CD4-positive, alpha-beta T cell (primary cell): ENCODE data around the gene GBX1. TPM values are rescaled to one million over a fixed set of nuclear protein-coding genes. Genes with fewer than 3 reads are reported as not detected.
A peak's percentile ranks its signal among the peaks of the same experiment; 100 is the strongest.

Experiments used
- ATAC-seq: fragments of 200-7000 bp; cut with Tn5 transposase; one replicate; pipeline ENCODE4 v1.10.0; 2022; ENCODE audit warnings: mild to moderate bottlenecking; ENCODE audit not compliant: poor library complexity
- CTCF ChIA-PET: fragments of 350-600 bp; sonication (Branson Sonifier 250); formaldehyde crosslinking; loops from one replicate; lab custom pipeline; 2021; ENCODE audit warnings: antibody characterized with exemption, inconsistent platforms; lab: Charles Lee
- POLR2A ChIA-PET: fragments of 350-600 bp; sonication (Branson Sonifier 250); formaldehyde crosslinking; loops from one replicate; lab custom pipeline; 2021; ENCODE audit warnings: antibody characterized with exemption, inconsistent platforms; lab: Charles Lee
- DNase-seq, 14 experiments: peaks; one replicate each; pipeline ENCODE4 v3.0.0-alpha.2; 2013 to 2020; ENCODE audit warnings: mixed read lengths in 2 of 14
- H3K27ac ChIP-seq, 2 donors: one replicate each; pipeline versions ENCODE4 v1.5.1 to v1.7.0; 2013; ENCODE audit warnings: low read length in 2 of 2, low read depth in 1 of 2, mild to moderate bottlenecking in 1 of 2
- H3K27me3 ChIP-seq, 2 experiments: 1 replicate in 1 of 2; 2 replicates in 1 of 2; pipeline versions ENCODE4 v1.6.1 to v1.7.0; 2013; ENCODE audit warnings: low read length in 2 of 2, control low read depth in 1 of 2, mild to moderate bottlenecking in 1 of 2, moderate library complexity in 1 of 2; ENCODE audit not compliant: insufficient read depth in 2 of 2, control insufficient read depth in 1 of 2
- H3K36me3 ChIP-seq: one replicate; pipeline ENCODE4 v1.6.1; 2013; ENCODE audit warnings: low read length, control low read depth; ENCODE audit not compliant: insufficient read depth
- H3K4me1 ChIP-seq: one replicate; pipeline ENCODE4 v1.6.1; 2013; ENCODE audit warnings: low read length, control low read depth; ENCODE audit not compliant: insufficient read depth
- H3K4me3 ChIP-seq: one replicate; pipeline ENCODE4 v1.5.1; 2013; ENCODE audit warnings: mild to moderate bottlenecking, low read length, moderate library complexity
- H3K9me3 ChIP-seq, 2 experiments: 1 replicate in 1 of 2; 2 replicates in 1 of 2; pipeline versions ENCODE4 v1.6.1 to v1.7.0; 2013; ENCODE audit warnings: low read length in 2 of 2, mild to moderate bottlenecking in 2 of 2, control low read depth in 1 of 2, moderate library complexity in 1 of 2; ENCODE audit not compliant: control insufficient read depth in 1 of 2, insufficient read depth in 1 of 2
- H3K27ac Mint-ChIP-seq: one replicate; pipeline ENCODE4 v1.8.0; 2020; ENCODE audit warnings: mixed read lengths
- H3K27me3 Mint-ChIP-seq: one replicate; pipeline ENCODE4 v1.8.0; 2021; ENCODE audit warnings: mixed read lengths
- H3K36me3 Mint-ChIP-seq: one replicate; pipeline ENCODE4 v1.8.0; 2021; ENCODE audit warnings: low read depth, mixed read lengths
- H3K4me1 Mint-ChIP-seq: one replicate; pipeline ENCODE4 v1.8.0; 2021; ENCODE audit warnings: low read depth, mixed read lengths
- H3K4me3 Mint-ChIP-seq: one replicate; pipeline ENCODE4 v1.8.0; 2020; ENCODE audit warnings: mild to moderate bottlenecking, mixed read lengths
- H3K9me3 Mint-ChIP-seq: one replicate; pipeline ENCODE4 v1.8.0; 2020; ENCODE audit warnings: mixed read lengths
- CTCF ChIP-seq: fragments of 200-600 bp; IDR thresholded peaks from one replicate; pipeline ENCODE4 v1.8.0; 2022; ENCODE audit warnings: antibody characterized with exemption, mild to moderate bottlenecking
- intact Hi-C, 2 experiments: fragments of 100-400 bp; cut with DNase I in 1 of 2; cut with micrococcal nuclease in 1 of 2; formaldehyde crosslinking; loops; one replicate each; pipeline versions ENCODE4 v1.15.1 to v1.9.0; 2023 to 2025; cut with DNase I, micrococcal nuclease
- total RNA-seq, 174 experiments: library from RNA in 2 of 174; stranded (reverse) in 2 of 174; gene quantifications; one replicate each; pipeline ENCODE4 v1.2.3 and lab custom pipeline; 2021 to 2026

The GBX1 gene
- total RNA-seq, 2 experiments from 2014 or later = not detected

- POLR2A ChIA-PET = no interaction called here
- CTCF ChIA-PET = no interaction called here
Observed at GRCh38 chr7:151137076-151137675, 30.3 kb downstream of the GBX1 start.

GRCh38 chr7:151135866-151136843, 31.3 kb downstream of the GBX1 start:
- no peaks in the 10 kb centered on the region for H3K27me3 ChIP-seq
- H3K36me3 Mint-ChIP-seq = peaks cover 20% of the 10 kb centered on the region
- no peaks in the 10 kb centered on the region for H3K9me3 Mint-ChIP-seq
- CTCF ChIA-PET = no interaction called here
- no peak overlapping the region for H3K4me3 ChIP-seq
- no peak overlapping the region for H3K27ac Mint-ChIP-seq
- POLR2A ChIA-PET = no interaction called here
- H3K9me3 ChIP-seq = no peaks in the 10 kb centered on the region
- no peak for TF ChIP-seq CTCF
- intact Hi-C loops = no loop called here
- H3K27ac ChIP-seq = no peak overlapping the region
- no peaks in the 10 kb centered on the region for H3K4me1 Mint-ChIP-seq
- no peaks in the 10 kb centered on the region for H3K4me1 ChIP-seq
- DNase-seq (no peak), ATAC-seq (no peak)
- H3K36me3 ChIP-seq = peaks cover 33% of the 10 kb centered on the region
- no peaks in the 10 kb centered on the region for H3K27me3 Mint-ChIP-seq
- no peak overlapping the region for H3K4me3 Mint-ChIP-seq

More at GRCh38 chr7:151137076-151137675, 30.3 kb downstream of the GBX1 start:
- H3K27me3 Mint-ChIP-seq = no peaks in the 10 kb centered on the region
- Histone ChIP-seq H3K4me1 (no peaks in the 10 kb centered on the region), H3K36me3 (peaks cover 28% of the 10 kb centered on the region), H3K4me3 (no peak overlapping the region), H3K27ac (no peak overlapping the region), H3K27me3 (no peaks in the 10 kb centered on the region), H3K9me3 (no peaks in the 10 kb centered on the region)
- H3K9me3 Mint-ChIP-seq = no peaks in the 10 kb centered on the region
- peaks cover 18% of the 10 kb centered on the region for H3K36me3 Mint-ChIP-seq
- peak in 1 of 14 experiments; percentile 29 for DNase-seq
- ATAC-seq = no peak
- H3K4me1 Mint-ChIP-seq = no peaks in the 10 kb centered on the region
- TF ChIP-seq CTCF = no peak
- intact Hi-C loops = no loop called here
- no peak overlapping the region for H3K27ac Mint-ChIP-seq
- no peak overlapping the region for H3K4me3 Mint-ChIP-seq

GRCh38 chr7:151135525-151135845, 32.0 kb downstream of the GBX1 start:
- no peak for ATAC-seq
- Mint-ChIP-seq H3K9me3 (no peaks in the 10 kb centered on the region), H3K4me3 (no peak overlapping the region)

More at GRCh38 chr7:151135525-151135845, 32.0 kb downstream of the GBX1 start:
- intact Hi-C loops = no loop called here
- Mint-ChIP-seq H3K4me1 (no peaks in the 10 kb centered on the region), H3K27ac (no peak overlapping the region), H3K27me3 (no peaks in the 10 kb centered on the region), H3K36me3 (peaks cover 23% of the 10 kb centered on the region)
- no peak for TF ChIP-seq CTCF
- DNase-seq = no peak
- H3K27ac ChIP-seq = no peak overlapping the region
- CTCF ChIA-PET = no interaction called here
- no peaks in the 10 kb centered on the region for H3K9me3 ChIP-seq
- no peak overlapping the region for H3K4me3 ChIP-seq
- POLR2A ChIA-PET = no interaction called here
- H3K4me1 ChIP-seq = no peaks in the 10 kb centered on the region
- H3K27me3 ChIP-seq = no peaks in the 10 kb centered on the region
- peaks cover 36% of the 10 kb centered on the region for H3K36me3 ChIP-seq
